ENCODE data around the gene PRPF38B.

PRPF38B gene

DNA sequence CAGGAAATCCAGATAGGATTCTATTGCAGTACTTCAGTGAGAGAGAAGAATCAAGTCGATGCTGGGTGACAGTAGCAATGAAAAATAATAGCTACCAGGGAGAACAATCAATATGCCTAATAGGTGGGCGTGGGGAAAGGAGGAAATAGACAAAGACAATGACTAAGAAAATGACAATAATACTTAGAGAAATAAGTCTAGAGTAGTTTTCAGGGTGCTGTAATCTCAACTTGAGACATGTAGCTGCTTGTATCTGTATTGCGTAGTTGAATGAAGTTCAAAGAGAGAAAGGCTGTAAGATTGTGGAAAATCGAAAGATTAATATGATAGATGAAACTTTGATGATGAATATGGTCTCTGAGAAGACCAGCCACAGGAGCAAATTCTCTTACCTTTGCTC, 57.0 kb downstream of the PRPF38B start:
- no peak overlapping the region for H3K4me3 ChIP-seq (ENCODE audit: low read depth, low read length)
- H3K27ac ChIP-seq (ENCODE audit: low read depth, low read length): no peak overlapping the region
- H3K36me3 ChIP-seq (ENCODE audit: control insufficient read depth, insufficient read depth, low read length): peaks cover 7% of the 10 kb centered on the region; the same call in 1 of the 2 replicates
- H3K4me1 ChIP-seq (ENCODE audit: control insufficient read depth, insufficient read depth, low read length): no peaks in the 10 kb centered on the region
- no peak overlapping the region for H3K9ac ChIP-seq (ENCODE audit: low read length)
- no peaks in the 10 kb centered on the region for H3K9me3 ChIP-seq (ENCODE audit: control insufficient read depth, insufficient read depth, low read depth, low read length)
- 0 out of 2 replicates have a peak, but pooled peaks cover 2% of the 10 kb centered on the region for H3K27me3 ChIP-seq (ENCODE audit: control insufficient read depth, insufficient read depth, low read length)

DNA sequence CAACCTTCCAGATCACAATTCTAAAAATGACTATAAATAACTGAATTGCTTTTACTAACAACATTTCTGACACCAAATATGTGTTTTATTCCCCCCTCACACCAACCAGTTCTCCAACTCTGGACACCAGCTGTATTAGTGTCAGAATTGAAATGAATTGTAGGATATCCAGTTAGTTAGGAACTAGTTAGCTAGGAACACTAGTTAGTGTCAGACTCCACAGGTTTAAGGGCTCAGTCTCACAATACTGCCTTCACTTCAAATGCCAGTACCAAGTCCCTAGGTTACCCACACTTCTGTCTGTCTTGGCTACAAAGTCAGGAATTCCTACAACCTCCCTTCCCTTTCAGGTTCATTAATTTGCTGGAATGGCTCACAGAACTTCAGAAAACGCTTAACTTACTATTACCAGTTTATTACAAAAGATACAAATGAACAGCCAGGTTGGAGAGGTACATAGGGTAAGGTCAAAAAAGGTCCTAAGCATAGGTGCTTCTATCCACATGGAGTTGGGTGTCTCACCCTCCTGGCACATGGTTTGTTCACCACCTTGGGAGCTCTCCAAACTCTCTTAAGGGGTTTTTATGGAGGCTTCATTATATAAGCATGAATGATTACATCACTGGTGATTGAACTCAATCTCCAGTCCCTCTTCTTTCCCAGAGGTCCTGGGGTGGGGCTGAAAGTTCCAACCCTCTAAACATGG, 58.5 kb downstream of the PRPF38B start:
- H3K9ac ChIP-seq (ENCODE audit: low read length): no peak overlapping the region
- no peaks in the 10 kb centered on the region for H3K9me3 ChIP-seq (ENCODE audit: control insufficient read depth, insufficient read depth, low read depth, low read length)
- H3K4me1 ChIP-seq (ENCODE audit: control insufficient read depth, insufficient read depth, low read length): no peaks in the 10 kb centered on the region
- no peak overlapping the region for H3K27ac ChIP-seq (ENCODE audit: low read depth, low read length)
- H3K27me3 ChIP-seq (ENCODE audit: control insufficient read depth, insufficient read depth, low read length): 0 out of 2 replicates have a peak, but pooled peaks cover 2% of the 10 kb centered on the region
- H3K36me3 ChIP-seq (ENCODE audit: control insufficient read depth, insufficient read depth, low read length): peaks cover 18% of the 10 kb centered on the region; the same call in 1 of the 2 replicates
- H3K4me3 ChIP-seq (ENCODE audit: low read depth, low read length): no peak overlapping the region

All from HUES6 (cell line).